GM21825 (cell line): ENCODE results near the gene SEPTIN2.
"Not testable (repeated sequence)": the region's sequence is repeated elsewhere in the genome, so short reads cannot be mapped to it uniquely, and the experiment has no call there.

Experiments used
- ATAC-seq: cut with Tn5 transposase; IDR thresholded peaks from one replicate; pipeline ENCODE4 v1.9.1; 2021; ENCODE audit warnings: mild to moderate bottlenecking, moderate library complexity; ENCODE audit not compliant: unreplicated experiment

SEPTIN2 gene

DNA sequence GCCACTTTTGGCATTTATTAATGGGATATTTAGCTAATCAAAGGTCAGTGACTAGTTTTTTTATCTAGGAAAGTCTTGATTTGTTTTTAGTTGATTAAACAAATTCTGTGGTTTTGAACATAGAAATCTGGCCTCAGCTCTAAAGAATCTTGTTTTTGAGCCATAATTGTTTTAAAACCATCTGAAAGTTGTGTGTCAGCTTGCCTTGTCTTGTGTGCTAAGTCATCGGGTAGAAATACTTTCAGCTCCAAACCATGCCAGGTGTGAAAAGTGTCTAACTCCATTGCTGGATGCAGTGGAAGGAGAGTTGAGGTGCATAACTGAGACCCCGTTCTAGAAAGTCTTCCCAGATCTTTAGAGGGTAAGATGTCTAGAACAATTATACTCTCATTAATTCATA, 63.1 kb downstream of the SEPTIN2 start:
- ATAC-seq = no peak

DNA sequence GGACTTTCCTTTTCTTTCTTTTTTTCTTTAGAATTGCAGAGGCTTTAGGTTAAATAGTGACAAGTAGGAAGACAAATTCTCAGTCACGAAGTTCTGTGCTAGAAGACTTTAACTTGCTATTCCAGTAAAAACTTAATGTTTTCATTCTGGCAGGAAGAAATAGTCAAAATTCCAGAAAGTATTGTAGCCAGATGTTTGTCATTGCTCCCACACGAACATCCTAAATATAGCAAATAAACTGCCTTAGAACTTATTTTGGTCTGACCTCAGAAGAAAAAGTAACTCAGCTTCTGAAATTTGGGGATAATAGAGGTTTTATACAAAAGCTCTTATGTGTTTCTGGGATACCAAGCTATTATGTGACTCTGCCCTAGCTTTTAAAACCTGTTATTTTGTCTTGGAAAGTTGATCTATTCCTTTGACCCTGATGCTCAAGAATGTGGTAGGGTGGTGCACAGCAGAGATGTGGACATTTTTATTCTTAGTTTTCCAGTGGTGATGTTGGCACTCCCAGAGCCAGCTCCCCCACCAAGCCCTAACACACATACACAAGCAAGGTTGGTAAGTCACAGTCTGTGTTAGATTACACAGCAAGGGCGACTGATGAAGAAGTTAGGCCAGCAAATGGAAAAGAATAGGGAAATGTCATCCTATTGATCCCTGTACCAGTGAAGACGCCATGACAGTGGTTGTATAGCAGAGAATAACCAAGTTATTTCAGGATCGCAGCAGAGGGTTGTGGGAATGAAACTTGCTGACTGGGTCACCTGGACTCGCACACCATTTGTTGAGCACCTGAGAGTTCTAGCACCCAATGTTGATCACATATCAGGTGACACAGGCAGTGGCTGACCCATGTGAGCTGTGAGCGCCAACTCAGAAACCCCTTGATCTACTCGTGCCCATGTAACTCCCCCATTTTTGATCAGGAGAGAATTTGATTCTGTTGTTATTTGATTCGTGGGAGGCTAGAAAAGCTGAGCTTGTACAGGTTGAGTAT, 64.1 kb downstream of the SEPTIN2 start:
- ATAC-seq = no peak

- ATAC-seq = no peak
These were observed 66.1 kb downstream of the SEPTIN2 start for GRCh38 chr2:241381872-241382271.

DNA sequence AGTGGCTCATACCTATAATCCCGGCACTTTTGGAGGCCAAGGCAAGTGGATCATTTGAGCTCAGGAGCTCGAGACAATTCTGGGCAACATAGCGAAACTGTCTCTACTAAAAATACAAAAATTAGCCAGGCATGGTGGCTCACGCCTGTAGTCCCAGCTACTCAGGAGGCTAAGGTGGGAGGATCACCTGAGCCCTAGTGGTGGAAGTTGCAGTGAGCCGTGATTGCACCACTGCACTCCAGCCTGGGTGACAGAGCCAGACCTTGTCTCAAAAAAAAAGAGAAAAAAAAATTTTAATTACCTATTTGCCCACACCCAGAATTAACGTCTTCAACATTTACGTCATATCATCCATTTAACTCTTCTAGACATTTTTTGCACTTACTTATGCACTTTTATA, 69.7 kb downstream of the SEPTIN2 start:
- not testable (repeated sequence) for ATAC-seq

DNA sequence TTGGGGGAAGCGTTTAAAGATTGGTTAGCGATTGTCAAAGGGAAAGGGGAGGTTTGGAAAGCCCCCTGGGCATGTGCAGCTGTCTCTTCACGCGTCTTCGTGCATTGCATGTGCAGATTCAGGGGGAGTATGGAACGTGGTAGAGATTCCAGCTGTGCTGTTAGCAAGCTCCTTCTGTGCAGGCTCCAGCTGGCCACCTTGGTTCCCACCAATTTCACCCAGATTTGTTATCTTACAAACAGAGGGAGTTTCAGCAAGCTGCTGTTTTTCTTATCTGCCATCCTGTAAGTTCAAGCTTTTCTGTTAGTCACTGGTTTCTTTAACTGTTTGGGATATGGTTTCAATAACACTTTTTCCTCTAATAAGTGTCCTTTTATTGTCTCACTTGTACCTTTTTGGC, 70.8 kb downstream of the SEPTIN2 start:
- ATAC-seq = no peak

DNA sequence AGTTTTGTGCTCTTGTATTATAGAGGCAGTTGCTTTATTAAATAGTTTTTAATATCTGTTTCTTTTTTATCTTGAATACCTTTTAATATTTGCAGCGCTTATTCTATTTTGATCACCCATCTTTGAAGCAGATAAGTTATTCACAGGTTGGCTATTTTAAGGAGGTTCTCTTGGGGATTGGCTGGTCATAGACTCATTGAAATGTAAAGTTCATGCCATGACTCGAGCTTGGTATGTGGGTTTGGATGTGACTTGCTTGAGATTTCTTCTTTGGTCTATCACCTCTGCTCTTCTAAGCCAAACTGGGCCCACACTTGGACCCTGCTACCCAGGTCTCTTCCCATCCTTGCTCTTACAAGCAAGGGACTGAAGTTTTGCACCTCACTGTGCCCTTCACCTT, 74.0 kb downstream of the SEPTIN2 start:
- no peak for ATAC-seq

GRCh38 chr2:241390301-241391206, 74.8 kb downstream of the SEPTIN2 start:
- ATAC-seq = no peak

DNA sequence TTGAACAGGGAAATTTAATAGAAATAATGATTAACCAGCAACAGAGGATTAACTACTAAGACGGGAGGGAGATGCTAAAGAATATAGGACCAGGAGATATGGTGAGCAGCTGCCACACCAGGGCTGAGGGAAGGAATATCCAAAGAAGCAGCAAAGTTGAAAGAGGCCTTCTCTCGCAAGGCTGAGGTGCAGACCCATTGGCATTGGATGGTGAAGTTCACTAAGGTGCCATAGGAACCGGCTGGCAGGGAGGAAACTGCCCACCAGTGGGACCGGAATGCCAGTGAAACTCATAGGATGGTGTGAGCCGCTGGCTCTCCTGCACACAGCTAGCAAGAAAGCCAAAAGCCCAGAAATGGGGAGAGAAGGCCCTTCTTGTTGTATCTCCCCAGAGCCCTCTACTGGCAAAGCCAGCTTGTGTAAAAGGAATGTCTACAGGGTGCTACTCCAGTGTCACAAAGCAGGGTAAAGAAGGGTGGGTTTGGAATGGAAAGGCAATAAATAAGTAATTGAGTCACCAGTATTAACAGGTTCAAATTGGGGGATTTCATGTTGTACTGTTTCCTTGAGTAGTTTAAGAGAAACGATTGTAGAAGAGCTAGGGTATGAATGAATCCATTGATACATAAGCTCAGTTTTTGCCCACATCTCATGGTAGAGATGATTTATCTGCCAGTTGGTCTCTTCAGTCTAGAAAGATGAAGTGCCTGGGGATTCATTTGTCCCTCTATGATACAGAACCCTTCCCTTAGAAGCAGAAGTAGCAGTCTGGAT, 76.4 kb downstream of the SEPTIN2 start:
- no peak for ATAC-seq

- not testable (repeated sequence) for ATAC-seq
These were observed 77.0 kb downstream of the SEPTIN2 start for GRCh38 chr2:241392753-241393152.

GRCh38 chr2:241393524-241394196, 77.9 kb downstream of the SEPTIN2 start:
- no peak for ATAC-seq

DNA sequence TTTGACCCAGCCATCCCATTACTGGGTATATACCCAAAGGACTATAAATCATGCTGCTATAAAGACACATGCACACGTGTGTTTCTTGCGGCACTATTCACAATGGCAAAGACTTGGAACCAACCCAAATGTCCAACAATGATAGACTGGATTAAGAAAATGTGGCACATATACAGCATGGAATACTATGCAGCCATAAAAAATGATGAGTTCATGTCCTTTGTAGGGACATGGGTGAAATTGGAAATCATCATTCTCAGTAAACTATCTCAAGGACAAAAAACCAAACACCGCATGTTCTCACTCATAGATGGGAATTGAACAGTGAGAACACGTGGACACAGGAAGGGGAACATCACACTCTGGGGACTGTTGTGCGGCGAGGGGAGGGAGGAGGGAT, 81.1 kb downstream of the SEPTIN2 start:
- not testable (repeated sequence) for ATAC-seq

GRCh38 chr2:241399941-241400922, 84.5 kb downstream of the SEPTIN2 start:
- no peak for ATAC-seq
